ENCODE measurements around the gene DLGAP1. TPM values are rescaled to one million over a fixed set of nuclear protein-coding genes. Genes with fewer than 3 reads are reported as not detected.
A peak's percentile ranks its signal among the peaks of the same experiment; 100 is the strongest.

Gene DLGAP1
- total RNA-seq, 1 experiment from 2014 or later: 23.0 TPM

GRCh38 chr18:4260107-4260506, 195.0 kb downstream of the DLGAP1 start:
- H3K4me1 Mint-ChIP-seq: peaks cover 35% of the 10 kb centered on the region
- no peaks in the 10 kb centered on the region for H3K36me3 Mint-ChIP-seq
- no peaks in the 10 kb centered on the region for H3K9me3 Mint-ChIP-seq
- ChIA-PET CTCF (no interaction called here), POLR2A (no interaction called here)
- no peak overlapping the region for H3K27ac Mint-ChIP-seq
- no peak for DNase-seq (ENCODE audit: low spot score)
- H3K27me3 Mint-ChIP-seq (ENCODE audit: low read depth): no peaks in the 10 kb centered on the region
- no peak overlapping the region for H3K4me3 Mint-ChIP-seq
- TF ChIP-seq SMAD3 (CRISPR knock-in tag; IDR thresholded peaks at IDR 0.05; ENCODE audit: borderline replicate concordance): no peak
- no peak for TF ChIP-seq ETV6 (CRISPR knock-in tag; IDR thresholded peaks at IDR 0.05)
- no peak for TF ChIP-seq ARID4B (CRISPR knock-in tag; IDR thresholded peaks at IDR 0.05; ENCODE audit: borderline replicate concordance)
- no peak for TF ChIP-seq ZSCAN18 (CRISPR knock-in tag; IDR thresholded peaks at IDR 0.05)
- ATAC-seq: no peak

- POLR2A ChIA-PET: no interaction called here
- no peaks in the 10 kb centered on the region for H3K36me3 Mint-ChIP-seq
- H3K27me3 Mint-ChIP-seq (ENCODE audit: low read depth): no peaks in the 10 kb centered on the region
These were observed 198.2 kb downstream of the DLGAP1 start for GRCh38 chr18:4256766-4257417.

GRCh38 chr18:4254840-4255239, 200.3 kb downstream of the DLGAP1 start:
- no peak for DNase-seq (ENCODE audit: low spot score)
- Mint-ChIP-seq H3K4me3 (no peak overlapping the region), H3K4me1 (peaks cover 49% of the 10 kb centered on the region), H3K36me3 (no peaks in the 10 kb centered on the region), H3K27ac (no peak overlapping the region), H3K27me3 (ENCODE audit: low read depth) (no peaks in the 10 kb centered on the region), H3K9me3 (no peaks in the 10 kb centered on the region)
- POLR2A ChIA-PET: no interaction called here
- CTCF ChIA-PET: interaction anchor here (1.4 kb wide), 1 partner anchor 136 kb away, joined by 4 read pairs; no protein-coding TSS in a partner anchor
- ATAC-seq: peak; percentile 73
- TF ChIP-seq AFF4 (CRISPR knock-in tag; IDR thresholded peaks at IDR 0.05; ENCODE audit: borderline replicate concordance): no peak
- no peak for TF ChIP-seq HMGA2 (CRISPR knock-in tag; IDR thresholded peaks at IDR 0.05)
- TF ChIP-seq MLX (CRISPR knock-in tag; IDR thresholded peaks at IDR 0.05): no peak
- no peak for TF ChIP-seq GRHL2 (CRISPR knock-in tag; IDR thresholded peaks at IDR 0.05; ENCODE audit: insufficient replicate concordance, severe bottlenecking)
- no peak for TF ChIP-seq ATF6 (CRISPR knock-in tag; IDR thresholded peaks at IDR 0.05)
- no peak for TF ChIP-seq FOXK1 (CRISPR knock-in tag; IDR thresholded peaks at IDR 0.05)
- TF ChIP-seq GTF2I (CRISPR knock-in tag; conservative IDR thresholded peaks at IDR 0.05): no peak
- TF ChIP-seq MAX (CRISPR knock-in tag; IDR thresholded peaks at IDR 0.05): no peak
- TF ChIP-seq MYBL2 (CRISPR knock-in tag; IDR thresholded peaks at IDR 0.05): no peak
- no peak for TF ChIP-seq ESRRA (CRISPR knock-in tag; IDR thresholded peaks at IDR 0.05; ENCODE audit: borderline replicate concordance)
- TF ChIP-seq ZNF512 (CRISPR knock-in tag; IDR thresholded peaks at IDR 0.05; ENCODE audit: borderline replicate concordance): no peak
- TF ChIP-seq CREB1 (CRISPR knock-in tag; IDR thresholded peaks at IDR 0.05): no peak

More at GRCh38 chr18:4256766-4257417, 198.2 kb downstream of the DLGAP1 start:
- H3K4me1 Mint-ChIP-seq: peaks cover 48% of the 10 kb centered on the region
- ATAC-seq (no peak), DNase-seq (ENCODE audit: low spot score) (no peak)
- CTCF ChIA-PET: interaction anchor here (1.2 kb wide), 1 partner anchor 13 kb away, joined by 3 read pairs; no protein-coding TSS in a partner anchor
- H3K27ac Mint-ChIP-seq: no peak overlapping the region
- no peaks in the 10 kb centered on the region for H3K9me3 Mint-ChIP-seq
- no peak overlapping the region for H3K4me3 Mint-ChIP-seq
- TF ChIP-seq PRRX2 (CRISPR knock-in tag; IDR thresholded peaks at IDR 0.05): no peak

Data from WTC11 (cell line).